ACC112 (cell line): ENCODE measurements around the gene LYPD1.

Experiments
- H2AFZ ChIP-seq: fragments of 200-600 bp; sonication (generic); one replicate; pipeline ENCODE4 v1.6.0; 2017; ENCODE audit warnings: antibody characterized with exemption, low read length; ENCODE audit not compliant: unreplicated experiment
- H3K27ac ChIP-seq: fragments of 200-600 bp; sonication (generic); 2 replicates; pipeline ENCODE4 v1.5.1; 2014; ENCODE audit warnings: low read depth, mild to moderate bottlenecking, antibody characterized with exemption, low read length, moderate library complexity
- H3K27me3 ChIP-seq: fragments of 200-600 bp; sonication (generic); 2 replicates; pipeline ENCODE4 v1.6.1; 2014; ENCODE audit warnings: mild to moderate bottlenecking, antibody characterized with exemption, low read length, moderate library complexity, mixed read lengths; ENCODE audit not compliant: insufficient read depth
- H3K36me3 ChIP-seq: fragments of 200-600 bp; sonication (generic); 2 replicates; pipeline ENCODE4 v1.6.1; 2016; ENCODE audit warnings: mild to moderate bottlenecking, antibody characterized with exemption, low read length, moderate library complexity, mixed read lengths; ENCODE audit not compliant: insufficient read depth
- H3K4me1 ChIP-seq: fragments of 200-600 bp; sonication (generic); one replicate; pipeline ENCODE4 v1.6.1; 2016; ENCODE audit warnings: low read length, mixed read lengths; ENCODE audit not compliant: insufficient read depth, unreplicated experiment, control insufficient read depth
- H3K4me3 ChIP-seq: fragments of 200-600 bp; sonication (generic); 2 replicates; pipeline ENCODE4 v1.5.1; 2014; ENCODE audit warnings: mild to moderate bottlenecking, low read depth, low read length
- H3K79me2 ChIP-seq: fragments of 200-600 bp; sonication (generic); one replicate; pipeline ENCODE4 v1.6.0; 2016; ENCODE audit warnings: low read length; ENCODE audit not compliant: control insufficient read depth, unreplicated experiment, insufficient read depth

LYPD1 gene

DNA sequence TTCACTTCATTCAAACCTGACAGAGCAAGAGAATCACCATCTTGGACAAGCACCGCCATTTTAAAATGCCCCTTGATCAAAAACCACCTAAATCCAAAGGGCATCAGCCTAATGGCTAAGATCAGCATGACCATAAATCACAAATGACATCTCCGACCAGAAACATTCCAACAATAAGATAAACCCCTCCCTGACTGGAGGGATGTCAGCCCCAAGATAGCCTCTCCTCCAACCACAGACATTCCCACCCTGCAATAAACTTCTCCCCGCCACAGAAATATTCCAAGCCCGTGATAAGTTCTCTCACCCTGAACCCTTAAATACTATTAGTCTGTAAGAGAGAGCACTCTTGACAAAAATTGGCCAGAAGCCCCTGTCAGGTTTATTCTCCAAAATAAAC, 21.6 kb upstream of the LYPD1 start:
- H3K79me2 ChIP-seq = no peaks in the 10 kb centered on the region
- no peak overlapping the region for H3K27ac ChIP-seq
- H2AFZ ChIP-seq = no peak overlapping the region
- H3K27me3 ChIP-seq = peaks cover 2% of the 10 kb centered on the region; the same call in 1 of the 2 replicates
- H3K4me3 ChIP-seq = no peak overlapping the region
- H3K36me3 ChIP-seq = no peaks in the 10 kb centered on the region
- no peaks in the 10 kb centered on the region for H3K4me1 ChIP-seq

DNA sequence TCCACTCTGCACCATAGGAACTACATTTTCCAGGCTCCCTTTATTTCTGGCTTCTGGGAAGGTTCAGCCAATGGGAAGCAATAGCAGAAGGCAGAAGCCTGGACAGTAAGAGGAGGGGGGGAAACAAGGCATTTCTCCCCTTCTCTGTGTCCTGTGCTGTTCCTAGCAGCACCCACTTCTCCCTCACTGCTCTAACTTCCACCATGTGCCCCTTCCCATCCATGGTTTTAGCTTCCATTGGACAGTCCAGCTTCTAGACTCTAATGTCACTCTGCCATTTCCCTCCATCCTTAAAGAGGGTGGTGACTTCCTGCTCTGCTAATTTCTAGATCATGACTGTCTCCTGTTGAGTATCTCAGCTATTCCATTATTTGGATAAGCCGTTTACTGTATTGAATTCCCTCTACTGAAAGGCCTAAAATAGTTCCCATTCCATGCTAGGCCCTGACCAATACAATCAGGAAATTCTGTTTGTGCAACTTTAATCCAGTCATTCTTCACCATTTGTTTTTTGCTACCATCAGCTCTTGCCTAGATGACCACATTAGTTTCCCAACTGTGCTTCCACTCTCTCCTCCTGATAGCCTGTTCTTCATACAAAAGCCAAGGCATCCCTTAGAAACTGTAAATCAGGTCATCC, 20.8 kb upstream of the LYPD1 start:
- peaks cover 6% of the 10 kb centered on the region; the same call in 1 of the 2 replicates for H3K27me3 ChIP-seq
- H3K27ac ChIP-seq = no peak overlapping the region
- no peaks in the 10 kb centered on the region for H3K4me1 ChIP-seq
- no peak overlapping the region for H2AFZ ChIP-seq
- no peak overlapping the region for H3K4me3 ChIP-seq
- H3K79me2 ChIP-seq = no peaks in the 10 kb centered on the region
- no peaks in the 10 kb centered on the region for H3K36me3 ChIP-seq

DNA sequence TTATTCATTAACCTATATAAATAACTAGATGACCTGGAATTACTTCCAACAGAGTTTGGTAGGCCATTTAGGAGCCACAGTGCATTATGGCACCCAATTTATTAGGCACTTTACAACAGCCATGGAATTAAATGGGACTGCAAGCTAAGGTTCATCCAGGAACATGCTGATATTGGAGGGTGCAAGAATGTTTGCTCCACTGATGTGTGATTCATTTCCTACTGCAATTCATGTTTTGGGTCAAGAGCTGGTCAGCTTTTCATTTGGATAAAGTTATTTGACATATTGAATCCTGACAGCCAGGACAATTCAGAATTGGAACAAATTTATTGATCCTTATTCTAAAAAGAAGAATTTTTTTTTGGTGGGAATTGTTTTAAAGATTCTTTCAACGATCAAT, 11.8 kb upstream of the LYPD1 start:
- Histone ChIP-seq H2AFZ (no peak overlapping the region), H3K36me3 (no peaks in the 10 kb centered on the region), H3K27ac (no peak overlapping the region), H3K4me1 (peaks cover 5% of the 10 kb centered on the region), H3K4me3 (no peak overlapping the region), H3K79me2 (no peaks in the 10 kb centered on the region), H3K27me3 (peaks cover 29% of the 10 kb centered on the region)

DNA sequence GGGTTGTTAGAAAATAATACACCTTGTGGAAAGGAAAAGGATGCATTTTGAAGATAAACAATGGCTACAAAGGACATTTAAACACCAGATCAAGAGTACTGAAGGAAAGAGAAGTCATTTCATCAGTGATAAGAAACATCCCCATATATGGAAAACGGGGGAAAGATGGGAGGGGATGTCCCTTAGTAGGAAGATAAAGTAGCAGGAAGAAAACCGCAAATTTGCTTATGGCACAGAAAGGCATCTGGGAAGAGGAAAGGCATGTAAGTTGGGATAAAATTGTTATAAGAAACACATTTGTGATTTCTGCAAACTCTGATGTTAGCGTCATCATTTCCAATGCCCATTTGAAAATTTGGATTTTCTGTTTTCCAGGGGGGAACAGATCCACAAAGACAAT, 10.5 kb upstream of the LYPD1 start:
- Histone ChIP-seq H3K4me3 (no peak overlapping the region), H3K4me1 (peaks cover 5% of the 10 kb centered on the region), H3K79me2 (no peaks in the 10 kb centered on the region), H3K27me3 (peaks cover 23% of the 10 kb centered on the region), H3K27ac (no peak overlapping the region), H3K36me3 (no peaks in the 10 kb centered on the region), H2AFZ (no peak overlapping the region)

DNA sequence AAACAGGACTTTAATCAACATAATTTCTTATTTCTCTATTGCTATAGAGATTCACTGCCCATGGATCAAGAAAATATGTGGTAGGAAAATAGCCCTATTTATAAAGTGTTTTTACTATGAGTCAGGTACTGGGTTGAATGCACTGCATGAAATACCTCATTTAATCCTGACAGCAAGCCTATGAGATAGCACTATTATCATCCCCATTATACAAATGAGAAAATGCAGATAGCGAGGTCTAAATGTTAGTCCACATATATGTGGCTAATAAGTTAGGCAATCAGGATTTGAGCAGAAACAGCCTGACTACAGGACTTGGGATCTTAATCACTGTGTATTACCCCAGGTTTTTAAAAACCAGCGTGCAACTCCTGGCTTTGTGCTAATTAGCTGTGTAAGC, 8.5 kb upstream of the LYPD1 start:
- Histone ChIP-seq H3K27me3 (peaks cover 17% of the 10 kb centered on the region; the same call in 1 of the 2 replicates), H3K4me1 (peaks cover 5% of the 10 kb centered on the region), H3K36me3 (no peaks in the 10 kb centered on the region), H3K4me3 (no peak overlapping the region), H3K79me2 (no peaks in the 10 kb centered on the region), H3K27ac (no peak overlapping the region), H2AFZ (no peak overlapping the region)

DNA sequence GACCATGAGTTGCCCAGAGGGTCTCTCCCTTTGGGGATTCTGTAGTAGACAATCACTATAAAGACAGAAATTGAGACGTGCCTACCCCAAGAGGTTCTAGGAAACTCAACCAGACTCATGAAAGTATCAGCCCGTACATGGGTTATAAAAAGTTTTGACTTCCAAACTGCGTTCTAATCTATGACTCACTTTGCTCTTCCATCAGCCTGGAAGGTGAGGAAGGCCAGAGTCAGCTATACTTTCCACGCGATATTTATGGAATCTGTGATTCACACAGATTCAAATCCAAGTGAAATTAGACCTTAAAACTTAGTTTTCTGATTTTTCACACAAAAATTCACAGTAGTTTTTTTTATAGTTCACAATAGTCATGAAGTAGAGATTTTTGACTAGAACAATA, 7.7 kb upstream of the LYPD1 start:
- H3K27ac ChIP-seq = no peak overlapping the region
- peaks cover 5% of the 10 kb centered on the region for H3K4me1 ChIP-seq
- no peak overlapping the region for H3K4me3 ChIP-seq
- H2AFZ ChIP-seq = no peak overlapping the region
- H3K36me3 ChIP-seq = no peaks in the 10 kb centered on the region
- no peaks in the 10 kb centered on the region for H3K79me2 ChIP-seq
- H3K27me3 ChIP-seq = peaks cover 17% of the 10 kb centered on the region; the same call in 1 of the 2 replicates

DNA sequence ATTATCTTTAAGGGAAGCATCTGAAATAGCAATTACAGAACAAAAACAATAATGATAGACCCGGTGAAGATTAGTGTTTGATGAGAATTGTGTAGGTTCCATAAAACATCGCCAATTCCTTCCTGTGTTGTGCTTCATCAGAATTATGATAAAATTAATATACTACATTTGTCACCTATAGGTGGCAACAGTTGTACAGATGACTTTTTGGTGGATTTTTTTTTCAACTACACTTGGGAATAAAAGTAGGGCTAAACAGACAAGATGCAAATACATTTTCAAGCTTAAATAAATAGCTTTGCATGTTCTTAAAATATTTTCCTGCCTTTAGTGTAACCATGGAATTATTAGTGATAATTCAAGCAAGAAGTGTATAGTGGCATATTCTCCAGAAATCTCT, 7.0 kb upstream of the LYPD1 start:
- H3K4me1 ChIP-seq = peaks cover 8% of the 10 kb centered on the region
- H3K27me3 ChIP-seq = peaks cover 17% of the 10 kb centered on the region; the same call in 1 of the 2 replicates
- H2AFZ ChIP-seq = no peak overlapping the region
- H3K36me3 ChIP-seq = no peaks in the 10 kb centered on the region
- no peak overlapping the region for H3K4me3 ChIP-seq
- no peak overlapping the region for H3K27ac ChIP-seq
- no peaks in the 10 kb centered on the region for H3K79me2 ChIP-seq

DNA sequence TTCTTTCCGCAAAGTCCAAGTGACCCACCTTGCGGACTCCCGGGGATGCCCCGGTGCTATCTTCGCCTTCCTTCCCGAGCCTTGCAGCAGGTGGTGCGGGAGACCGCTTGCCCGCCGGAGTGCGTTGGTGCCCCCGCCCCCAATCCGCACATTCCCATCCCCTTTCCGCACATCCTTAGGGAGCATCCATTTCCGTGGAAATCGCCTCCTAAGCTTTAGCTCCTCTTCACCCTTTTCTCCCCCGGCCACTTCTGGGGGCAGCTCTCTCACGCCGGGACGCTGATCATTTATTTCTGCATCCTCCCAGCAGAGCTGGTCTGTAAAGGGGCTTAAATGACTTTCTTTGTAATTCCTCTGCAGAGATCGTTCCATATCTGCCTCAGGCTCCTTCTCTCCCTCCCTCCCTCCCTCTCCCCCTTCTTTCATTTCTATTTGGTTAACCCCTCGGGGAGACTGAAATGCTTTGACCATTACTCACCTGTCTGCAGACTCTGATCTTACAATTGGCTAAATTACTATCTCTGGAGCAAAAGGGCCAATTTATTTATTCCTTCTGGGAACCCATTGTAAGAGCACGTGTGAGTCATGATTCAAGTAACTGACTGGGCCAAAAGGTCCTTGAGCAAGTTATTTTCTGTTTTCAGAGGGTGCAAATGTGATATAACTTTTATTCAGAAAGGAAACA, 1.3 kb upstream of the LYPD1 start:
- Histone ChIP-seq H3K27ac (no peak overlapping the region), H3K4me3 (peak overlapping the region; percentile 71)

DNA sequence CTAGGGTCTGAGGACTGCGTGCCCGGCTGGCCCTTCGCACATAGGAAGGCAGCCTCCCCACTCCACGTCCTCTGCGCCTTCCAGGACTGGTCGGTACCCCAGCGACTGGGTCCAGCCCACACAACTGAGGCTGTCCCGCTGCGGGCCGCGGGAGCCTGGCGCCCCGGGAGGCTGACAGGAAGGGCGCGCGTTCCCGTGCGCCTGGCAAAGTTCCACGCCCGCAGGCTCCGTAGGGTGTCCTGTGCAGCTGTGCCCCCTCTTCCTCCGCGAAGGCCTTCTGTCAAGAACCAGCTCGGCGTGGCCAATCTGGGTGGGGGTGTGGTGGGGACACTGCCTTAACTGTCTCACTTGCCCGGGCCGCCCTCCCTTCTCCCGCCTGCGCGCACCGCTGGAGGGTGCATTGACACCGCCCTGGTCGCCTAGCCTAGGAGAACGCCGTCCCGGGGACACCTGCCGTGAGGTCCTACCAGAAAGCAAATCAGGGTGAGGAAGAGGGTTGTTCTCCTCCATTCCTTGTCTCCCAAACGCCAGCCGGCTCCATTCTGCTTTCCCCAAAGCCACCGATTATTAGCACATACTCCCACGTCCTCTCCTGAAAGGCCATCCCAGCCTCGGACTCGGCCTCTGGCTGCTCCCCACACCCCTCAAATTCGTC, 618 bp upstream of the LYPD1 start:
- H3K4me3 ChIP-seq = peak overlapping the region; percentile 71

More for the DNA sequence above, 1.3 kb upstream of the LYPD1 start:
- Histone ChIP-seq H2AFZ (no peak overlapping the region), H3K36me3 (no peaks in the 10 kb centered on the region), H3K27me3 (peaks cover 45% of the 10 kb centered on the region), H3K79me2 (no peaks in the 10 kb centered on the region), H3K4me1 (peaks cover 15% of the 10 kb centered on the region)

DNA sequence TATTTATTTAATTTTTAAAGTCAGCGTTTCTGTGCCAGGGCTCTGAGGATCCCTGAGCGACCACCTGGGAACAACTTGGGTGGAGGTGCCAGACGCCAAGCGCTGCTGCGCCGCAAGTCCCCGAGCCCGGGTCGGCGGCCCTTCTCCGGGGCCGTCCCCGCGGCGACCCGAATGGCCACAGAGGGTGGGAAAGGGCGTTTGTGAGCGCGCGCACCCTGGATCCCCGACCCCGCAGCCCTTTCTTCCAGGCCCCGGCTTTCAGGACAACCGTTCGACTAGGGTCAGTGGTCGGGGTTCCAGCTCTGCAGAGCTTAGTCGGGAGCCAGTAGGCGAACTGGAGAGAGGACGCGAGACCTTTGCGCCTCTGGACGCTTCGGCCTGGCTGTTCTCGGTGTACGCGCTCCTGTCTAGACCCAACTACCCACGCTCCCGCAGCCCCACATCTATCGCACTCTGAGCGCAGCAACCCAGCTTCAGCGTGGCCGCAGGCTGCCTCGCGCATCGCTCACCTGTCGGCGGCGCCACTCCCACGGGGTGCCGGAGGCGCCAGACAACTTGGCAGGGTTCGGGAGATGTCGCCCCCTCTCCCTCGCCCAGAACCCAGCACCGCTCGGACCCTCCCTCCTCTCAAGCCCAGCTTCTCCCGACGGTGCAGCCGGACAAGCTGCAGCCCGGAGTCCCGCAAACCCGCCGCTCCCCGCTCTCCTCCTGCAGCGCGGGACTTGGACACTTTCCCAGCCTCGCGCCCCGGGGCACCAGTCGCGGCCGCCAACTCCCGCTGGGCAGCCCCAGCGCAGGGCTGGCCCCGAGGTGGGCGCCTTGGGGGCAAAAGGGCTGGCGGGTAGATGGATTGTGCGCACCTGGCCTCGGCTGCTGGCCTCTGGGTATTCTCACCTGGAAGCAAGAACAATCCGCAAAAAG, 758 bp downstream of the LYPD1 start:
- H2AFZ ChIP-seq = peak overlapping the region; percentile 22
- H3K27ac ChIP-seq = no peak overlapping the region
- peak overlapping the region; percentile 71 for H3K4me3 ChIP-seq
- peaks cover 15% of the 10 kb centered on the region for H3K4me1 ChIP-seq
- H3K36me3 ChIP-seq = no peaks in the 10 kb centered on the region
- no peaks in the 10 kb centered on the region for H3K79me2 ChIP-seq
- H3K27me3 ChIP-seq = peaks cover 48% of the 10 kb centered on the region

More for the DNA sequence above, 618 bp upstream of the LYPD1 start:
- no peaks in the 10 kb centered on the region for H3K36me3 ChIP-seq
- no peak overlapping the region for H3K27ac ChIP-seq
- H3K79me2 ChIP-seq = no peaks in the 10 kb centered on the region
- H3K4me1 ChIP-seq = peaks cover 15% of the 10 kb centered on the region
- H3K27me3 ChIP-seq = peaks cover 48% of the 10 kb centered on the region
- H2AFZ ChIP-seq = peak overlapping the region; percentile 22
